Measurements from ENCODE around the gene FAM120B.

FAM120B gene

DNA sequence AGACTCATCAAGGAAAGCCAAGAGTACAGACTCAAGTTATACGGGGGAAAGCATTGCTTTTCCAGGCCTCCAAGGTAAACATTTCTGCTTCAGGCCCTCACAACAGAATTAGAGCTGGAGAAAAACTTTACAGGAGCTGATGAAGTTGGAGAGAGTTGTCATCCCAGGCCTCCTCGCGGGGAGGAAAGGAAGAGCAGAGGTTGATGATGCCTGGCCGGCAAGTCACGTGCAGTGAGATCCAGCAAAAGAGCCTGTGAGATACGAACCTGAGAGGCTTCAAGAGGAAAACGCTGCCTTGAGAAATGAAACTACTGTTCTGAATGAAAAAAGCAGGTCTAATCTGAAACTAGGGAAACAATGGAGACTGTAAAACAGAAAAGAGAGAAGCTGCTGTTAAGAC lies 122.9 kb downstream of the FAM120B start:
- DNase-seq = no peak

DNA sequence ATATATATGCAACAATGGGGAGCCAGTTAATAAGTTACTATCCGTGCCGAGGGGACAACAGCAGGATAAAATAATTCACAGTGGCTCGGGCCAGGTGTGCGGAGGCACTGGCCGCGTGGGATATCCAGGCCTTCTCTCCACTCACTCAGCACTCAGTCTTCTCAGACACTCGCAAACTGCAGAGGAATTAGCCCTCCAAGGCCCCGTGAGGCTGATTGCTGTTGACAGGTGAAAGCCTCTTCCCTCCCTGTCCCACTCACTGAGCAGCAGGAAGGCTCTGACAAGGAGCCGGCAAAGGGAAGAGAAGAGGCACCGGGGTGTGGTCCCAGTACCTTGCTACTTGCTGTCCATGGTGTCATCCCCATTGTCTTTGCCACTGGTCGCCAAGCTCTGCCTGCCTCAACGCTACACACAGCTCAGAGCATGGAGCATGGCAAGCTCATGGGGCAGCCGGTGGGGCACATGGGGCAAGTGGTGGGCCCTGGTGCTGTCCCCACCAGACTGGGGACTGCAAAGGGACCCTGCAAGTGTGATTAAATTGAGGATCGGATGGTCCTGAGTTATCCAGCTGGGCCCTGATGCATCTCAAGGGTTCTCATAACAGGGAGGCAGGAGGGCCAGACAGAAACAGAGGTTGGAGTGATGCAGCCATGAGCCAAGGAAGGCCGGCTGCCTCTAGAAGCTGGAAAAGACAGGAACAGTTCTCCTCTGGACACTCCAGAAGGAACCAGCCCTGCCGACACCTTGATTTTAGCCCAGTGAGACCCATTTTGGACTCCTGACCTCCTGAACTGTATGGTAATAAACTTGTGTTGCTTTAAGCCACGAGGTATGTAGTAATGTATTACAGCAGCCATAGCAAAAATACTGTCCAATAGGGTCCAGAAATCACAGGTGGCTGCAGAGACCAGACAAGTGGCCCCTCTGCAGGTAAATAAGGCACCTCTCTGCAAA lies 126.9 kb downstream of the FAM120B start:
- no peak for DNase-seq

DNA sequence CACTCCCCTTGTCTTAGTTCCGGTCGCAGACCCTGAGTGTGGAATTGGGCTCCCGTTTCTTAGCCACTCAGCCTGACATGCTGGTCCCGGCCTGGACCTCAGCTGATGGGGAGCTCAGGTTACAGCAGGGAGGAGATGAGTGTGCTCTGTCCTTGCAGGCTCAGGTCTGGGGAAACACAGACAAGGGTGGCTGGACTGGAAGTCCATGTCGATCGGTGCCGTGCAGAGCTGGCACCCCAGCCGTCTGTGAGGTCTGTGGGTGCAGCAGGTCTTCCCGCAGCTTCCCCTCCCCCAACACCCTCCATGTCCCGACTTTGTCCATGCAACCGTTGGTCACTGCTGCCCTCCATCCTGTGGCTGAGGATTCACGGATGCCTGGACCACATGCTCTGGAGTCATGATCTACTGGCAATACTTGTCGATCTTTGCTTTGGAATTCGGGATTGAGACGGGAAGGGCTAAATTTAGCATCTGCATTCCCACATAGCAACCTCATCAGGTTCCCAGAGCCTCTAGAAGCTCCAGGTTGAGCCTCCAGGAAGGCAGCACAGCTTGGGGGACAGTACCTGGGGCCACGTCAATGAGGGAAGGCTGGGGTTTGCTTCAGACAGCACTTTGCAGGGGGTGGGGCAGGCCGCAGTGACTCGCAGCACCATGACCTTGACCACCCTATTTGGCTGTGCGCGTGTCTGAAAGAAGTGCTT lies 127.7 kb downstream of the FAM120B start:
- DNase-seq = no peak

DNA sequence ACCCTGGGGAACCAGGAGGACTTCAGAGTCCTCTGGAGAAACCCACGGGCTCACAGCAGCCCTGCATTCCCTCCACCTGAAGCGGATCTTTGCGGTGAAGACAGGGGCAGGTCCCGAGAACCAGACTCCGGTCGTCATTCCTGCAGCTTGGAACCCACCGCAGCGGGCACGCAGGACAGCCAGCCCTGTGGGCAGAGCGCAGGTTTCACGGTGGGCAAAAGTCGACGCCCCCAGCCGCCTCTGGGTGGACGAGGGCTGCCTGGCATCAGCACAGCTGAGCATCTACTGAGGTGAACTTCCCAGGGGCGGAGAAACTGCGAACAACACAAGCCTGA lies 128.2 kb downstream of the FAM120B start:
- DNase-seq = no peak

DNA sequence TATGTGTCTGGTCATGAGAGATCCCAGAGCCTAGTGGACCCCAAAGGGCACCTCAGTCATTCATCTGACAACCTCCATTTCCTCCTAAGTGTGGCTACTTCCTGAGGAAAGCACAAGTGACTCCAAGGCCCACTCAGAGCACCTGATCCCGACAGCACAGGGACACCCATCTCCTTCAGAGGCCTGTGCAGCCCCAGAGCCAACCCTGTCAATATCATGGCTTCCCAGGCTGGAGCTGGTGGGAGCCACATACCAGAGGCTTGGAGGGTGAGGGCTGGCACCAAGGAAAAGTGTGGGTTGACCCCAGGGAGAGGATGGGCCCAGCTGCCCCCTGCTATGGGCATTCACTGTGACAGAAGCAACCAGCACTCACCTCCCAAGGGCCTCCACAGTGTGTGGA lies 129.2 kb downstream of the FAM120B start:
- no peak for DNase-seq

DNA sequence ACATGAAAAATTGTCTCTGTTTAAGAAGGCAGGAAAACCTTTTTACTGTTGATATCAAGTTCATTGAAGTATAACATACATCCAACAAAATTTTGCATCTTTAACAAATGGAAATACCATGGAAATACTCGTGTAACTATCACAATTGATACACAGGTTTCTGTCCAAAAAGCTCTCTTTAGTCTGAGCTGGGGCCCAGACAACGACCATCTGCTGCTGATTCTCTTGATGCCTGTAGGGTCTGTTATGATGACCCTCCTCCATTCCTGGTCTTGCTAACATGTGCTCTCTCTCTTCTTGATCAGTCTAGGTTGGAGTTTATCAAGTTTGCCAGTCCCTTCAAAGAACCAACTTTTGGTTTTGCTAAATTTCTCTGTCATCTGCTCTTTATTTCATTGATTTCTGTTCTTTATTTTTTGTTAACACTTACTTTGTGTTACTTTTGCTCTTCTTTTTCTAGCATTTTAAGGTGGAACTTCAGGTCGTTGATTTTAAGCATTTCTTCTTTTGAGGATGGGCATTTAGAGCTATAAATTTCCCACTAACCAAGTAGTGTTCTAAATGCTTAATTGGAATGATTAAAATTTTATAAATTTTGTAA lies 129.8 kb downstream of the FAM120B start:
- DNase-seq = no peak

DNA sequence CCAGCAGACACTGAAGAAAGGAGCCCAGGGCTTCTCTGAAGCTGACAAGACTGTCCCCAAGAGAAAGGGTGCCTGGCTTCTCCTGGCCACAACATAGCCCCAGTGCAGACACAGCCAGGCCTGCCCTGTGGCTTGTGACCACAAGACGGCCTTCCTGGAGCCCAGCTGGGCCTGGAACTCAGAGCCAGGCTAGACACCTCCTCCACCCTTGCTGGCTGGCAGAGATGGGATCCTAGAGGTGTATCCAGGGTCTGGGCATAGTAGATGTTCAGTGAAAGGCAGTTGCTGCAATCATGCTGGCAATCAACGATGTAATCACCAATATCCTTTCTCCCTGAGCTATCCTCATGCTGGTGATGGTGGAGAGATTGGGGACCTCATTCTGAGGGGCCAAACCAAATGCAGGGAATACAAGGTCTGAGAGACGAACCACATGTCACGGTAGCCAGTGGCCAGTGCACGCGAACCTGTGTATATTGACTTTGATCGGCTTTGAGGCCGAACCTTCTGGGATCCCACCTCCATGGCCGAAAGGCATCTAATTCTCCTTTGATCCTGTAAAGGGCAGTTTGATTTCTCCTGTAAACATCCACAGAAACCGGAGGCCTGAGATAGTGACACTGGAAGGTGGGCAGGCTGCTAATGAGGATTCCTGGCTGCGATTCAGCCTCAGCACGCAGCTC lies 131.3 kb downstream of the FAM120B start:
- no peak for DNase-seq

DNA sequence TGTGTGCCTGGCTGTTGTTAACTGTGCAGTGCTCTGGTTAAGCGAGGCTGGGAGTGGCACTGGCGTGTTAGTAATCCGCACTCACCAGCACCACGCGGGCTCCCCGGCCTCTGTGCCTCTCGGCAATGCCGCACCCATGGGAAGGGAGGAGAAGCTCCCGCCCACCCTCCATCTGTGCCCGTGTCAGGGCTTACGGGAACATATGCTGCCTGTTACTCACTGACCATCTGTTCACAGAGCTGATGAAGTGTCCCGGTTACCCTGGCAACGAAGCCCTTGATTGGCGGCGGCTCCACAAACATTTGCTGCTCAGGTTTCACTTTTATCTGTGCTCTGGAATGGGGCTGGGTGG lies 131.8 kb downstream of the FAM120B start:
- DNase-seq = peak; percentile 4

DNA sequence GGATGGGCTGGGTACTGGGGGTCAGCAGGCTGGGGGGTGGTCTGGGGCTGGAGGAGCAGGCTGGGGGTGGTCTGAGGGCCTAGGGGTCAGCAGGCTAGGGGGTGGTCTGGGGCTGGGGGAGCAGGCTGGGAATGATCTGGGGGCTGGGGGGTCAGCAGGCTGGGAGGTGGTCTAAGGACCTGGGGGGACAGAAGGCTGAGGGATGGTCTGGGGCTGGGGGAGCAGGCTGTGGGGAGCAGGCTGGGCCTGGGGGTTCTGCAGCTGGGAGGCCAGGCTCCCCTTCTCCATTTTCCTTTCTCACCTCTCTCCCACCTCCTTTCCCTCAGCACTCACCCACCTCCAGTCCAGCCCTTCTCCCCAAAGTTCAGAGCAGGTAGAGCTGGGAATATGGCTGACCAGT lies 132.3 kb downstream of the FAM120B start:
- DNase-seq = no peak

DNA sequence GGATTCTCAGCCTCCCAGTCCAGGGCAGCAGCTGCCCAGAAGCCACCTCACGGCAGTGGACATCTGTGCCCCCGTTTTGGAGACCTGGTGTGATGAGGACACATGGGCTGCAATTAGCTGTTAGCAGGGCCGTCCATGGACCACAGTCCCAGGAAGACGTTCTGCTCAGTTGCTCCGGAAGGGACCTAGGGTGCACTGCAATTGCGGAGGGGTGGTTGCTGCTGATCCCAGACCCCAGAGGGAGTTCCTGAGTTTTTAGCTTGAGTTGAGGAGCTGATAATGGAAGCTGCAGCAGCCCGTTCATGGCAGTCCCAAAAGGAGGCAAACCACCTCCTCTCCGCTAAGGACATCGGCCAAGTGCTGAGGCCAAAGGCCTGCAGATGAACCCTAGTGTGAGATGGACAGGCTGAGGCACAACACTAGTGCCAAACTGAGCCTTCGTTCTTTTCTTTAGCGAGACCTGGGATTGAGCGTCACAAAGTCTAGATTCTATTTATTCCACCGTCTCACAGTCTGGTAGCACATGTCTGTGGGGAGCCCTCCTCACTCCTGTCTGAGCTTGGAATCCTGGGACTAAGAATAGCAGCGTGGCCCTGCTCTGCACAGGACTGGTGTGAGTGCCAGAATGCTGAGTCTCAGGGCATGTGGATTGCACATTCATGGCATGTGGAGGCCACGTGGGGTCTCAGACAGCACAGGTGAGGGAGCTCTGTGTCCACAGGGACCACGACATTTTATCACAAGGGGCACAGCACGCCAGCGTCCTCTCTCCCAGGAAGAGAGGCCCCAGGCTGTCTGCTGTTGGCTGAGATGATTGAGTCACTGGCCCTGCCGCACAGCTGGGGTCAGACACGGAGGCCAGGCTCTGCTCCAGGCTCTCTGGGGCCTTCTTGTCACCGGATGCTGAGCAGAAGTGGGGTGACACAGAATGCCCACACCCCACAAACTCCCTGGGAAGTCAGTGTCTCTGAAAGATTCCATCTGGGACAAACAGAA lies 133.1 kb downstream of the FAM120B start:
- DNase-seq = no peak

DNA sequence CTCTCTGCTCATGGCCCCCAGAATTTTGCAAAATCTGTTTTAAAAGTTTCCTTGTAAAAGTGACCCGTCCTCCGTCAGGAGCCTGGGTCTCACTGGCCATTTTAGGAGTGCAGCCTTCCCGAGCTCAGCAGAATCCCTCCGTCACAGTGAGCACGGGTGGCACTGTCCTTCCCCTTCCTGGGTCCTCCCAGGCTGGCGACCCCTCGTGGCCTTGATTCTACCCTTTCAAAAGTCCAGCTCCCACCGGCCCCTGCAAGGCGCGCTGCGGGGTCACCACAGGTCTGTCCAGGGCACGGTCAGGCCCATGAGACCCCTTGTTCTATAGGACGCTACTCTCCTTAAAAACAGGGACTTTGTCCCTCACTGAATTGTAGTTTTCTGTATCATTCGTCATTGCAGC lies 133.9 kb downstream of the FAM120B start:
- DNase-seq = no peak

DNA sequence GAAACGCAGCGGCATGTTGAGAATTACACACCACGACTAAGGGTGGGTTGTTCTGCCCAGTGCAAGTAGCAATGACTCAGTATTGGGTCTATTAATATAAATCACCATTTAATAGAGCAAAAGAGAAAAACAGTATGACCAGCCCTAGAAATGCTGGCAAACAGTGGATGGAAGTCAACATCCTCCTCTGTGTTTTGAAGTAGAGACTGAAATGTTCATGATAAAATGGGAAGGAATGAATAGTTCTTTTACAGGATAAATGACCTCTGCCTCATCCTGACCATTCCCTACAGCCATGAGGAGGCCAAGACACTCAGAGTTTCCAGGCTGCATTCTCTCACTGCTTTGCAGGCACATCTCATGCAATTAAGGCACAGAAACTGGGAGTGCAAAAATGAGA lies 134.8 kb downstream of the FAM120B start:
- no peak for DNase-seq

DNA sequence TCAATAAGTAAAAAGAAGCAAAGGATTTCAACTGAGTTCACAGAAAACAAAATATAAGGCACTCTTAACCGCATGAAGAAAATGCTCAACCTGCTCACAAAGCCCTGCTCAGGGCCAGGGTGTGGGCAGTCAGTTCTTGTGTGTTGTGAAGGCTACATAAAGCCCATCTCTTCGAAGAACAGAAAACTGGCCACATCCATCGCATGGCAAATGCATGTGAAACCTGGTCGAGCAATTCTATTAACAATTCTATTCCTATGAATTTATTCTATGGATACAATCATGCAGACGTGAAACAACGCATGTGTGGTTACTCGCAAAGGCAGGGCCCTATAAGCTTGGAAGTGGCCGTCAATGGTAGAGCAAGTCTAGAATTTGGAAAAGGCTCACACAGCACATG lies 136.0 kb downstream of the FAM120B start:
- no peak for DNase-seq

DNA sequence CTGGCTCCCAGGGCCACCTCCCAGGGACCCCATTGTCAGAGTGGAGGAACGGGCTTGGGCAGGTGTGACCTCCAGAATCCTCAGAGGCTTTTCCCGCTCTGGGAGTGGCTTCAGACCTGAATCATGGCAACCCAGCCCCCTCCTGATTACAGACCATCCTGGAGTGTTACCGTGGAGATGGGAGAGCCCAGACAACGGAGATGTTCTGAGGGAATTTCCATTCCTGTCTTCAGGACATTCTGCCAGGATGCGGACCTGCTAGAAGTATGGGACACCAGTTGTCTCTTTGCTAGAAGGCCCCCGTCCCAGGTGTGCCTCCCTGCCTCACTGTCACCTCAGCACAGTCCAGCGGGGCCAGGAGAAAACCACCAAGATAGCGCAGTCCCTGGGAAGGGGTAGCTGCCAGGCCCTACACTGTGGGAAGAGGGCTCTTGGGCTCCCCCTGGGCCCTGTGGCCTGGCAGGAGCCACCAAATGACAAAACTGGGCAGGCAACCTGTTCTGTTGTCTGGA lies 136.6 kb downstream of the FAM120B start:
- no peak for DNase-seq

DNA sequence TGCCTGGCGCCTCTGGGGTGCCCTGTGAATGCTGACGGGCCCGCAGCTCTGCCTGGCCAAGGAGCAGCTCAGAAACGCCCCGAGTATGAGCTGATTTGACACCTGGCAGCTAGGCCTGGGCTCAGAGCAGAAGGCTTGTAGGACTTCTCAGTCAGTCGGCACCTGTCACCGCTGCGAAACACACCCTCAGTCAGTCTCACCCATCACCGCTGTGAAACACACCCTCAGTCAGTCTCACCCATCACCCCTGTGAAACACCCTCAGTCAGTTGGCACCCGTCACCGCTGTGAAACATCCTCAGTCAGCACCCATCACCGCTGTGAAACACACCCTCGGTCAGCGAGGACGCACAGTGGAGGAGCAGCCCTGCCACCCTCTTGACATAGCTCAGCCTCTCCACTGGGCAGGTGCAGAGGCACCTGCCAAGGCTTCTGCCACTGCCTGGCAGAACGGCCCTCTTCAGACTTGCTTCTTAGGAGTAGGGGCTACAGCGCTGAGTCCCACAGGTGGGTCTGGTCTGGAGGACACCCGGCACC lies 137.6 kb downstream of the FAM120B start:
- no peak for DNase-seq

DNA sequence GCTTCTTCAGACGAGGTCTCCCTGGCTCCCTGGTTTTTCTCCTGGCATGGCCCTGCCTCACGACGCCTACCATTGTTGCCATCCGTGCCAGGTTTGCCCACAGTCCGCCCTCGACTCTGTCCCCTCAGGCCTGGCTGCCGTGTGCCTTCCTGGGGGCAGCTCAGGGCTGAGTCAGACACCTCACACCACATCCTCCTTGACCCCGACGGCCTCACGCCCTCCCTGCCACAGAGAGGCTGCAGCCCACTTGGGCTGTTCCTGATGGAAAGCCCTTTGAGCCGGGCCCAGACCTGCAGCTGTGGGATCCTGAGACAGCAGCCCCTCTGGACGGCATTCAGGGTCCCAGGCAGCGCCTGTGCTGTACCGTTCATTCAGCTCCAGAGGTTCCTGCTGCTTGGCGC lies 138.3 kb downstream of the FAM120B start:
- DNase-seq = no peak

DNA sequence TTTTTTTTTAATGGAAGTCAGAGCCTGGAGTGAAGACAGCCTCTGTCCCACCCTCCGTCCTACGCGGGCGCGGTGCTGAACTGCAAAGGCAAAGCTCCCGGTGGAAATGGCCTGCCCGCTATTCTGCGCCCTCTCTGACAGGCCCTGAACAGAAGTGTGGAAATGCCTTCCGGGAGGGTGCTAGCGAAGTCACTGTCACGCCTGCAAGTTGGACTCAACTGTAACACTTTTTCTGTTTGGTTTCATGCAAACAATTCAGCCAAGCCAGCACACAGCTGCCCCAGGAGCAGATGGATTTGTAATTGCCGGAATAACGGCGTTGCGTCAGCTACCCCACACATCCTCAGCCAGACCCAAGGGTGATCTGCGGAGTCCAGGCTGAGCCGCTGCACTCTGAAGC lies 138.9 kb downstream of the FAM120B start:
- no peak for DNase-seq

DNA sequence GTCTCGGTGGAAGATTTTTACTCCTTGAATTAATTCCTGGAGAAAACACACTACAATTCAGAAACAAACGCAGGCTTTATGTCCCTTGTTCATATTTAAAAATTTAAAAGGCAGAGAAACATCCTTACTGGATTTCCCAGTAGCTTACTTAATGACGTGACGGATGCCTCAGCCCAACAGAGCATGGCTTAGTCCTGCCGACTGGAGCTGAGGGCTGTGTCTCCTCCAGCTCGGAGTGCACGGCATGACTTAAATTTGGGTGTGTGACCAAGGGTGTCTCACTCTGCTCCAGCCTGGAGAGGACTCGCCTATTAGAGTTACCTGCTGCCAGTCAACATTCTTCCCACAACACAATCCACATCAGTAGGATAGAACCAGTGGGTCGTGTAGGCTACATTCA lies 139.4 kb downstream of the FAM120B start:
- no peak for DNase-seq

DNA sequence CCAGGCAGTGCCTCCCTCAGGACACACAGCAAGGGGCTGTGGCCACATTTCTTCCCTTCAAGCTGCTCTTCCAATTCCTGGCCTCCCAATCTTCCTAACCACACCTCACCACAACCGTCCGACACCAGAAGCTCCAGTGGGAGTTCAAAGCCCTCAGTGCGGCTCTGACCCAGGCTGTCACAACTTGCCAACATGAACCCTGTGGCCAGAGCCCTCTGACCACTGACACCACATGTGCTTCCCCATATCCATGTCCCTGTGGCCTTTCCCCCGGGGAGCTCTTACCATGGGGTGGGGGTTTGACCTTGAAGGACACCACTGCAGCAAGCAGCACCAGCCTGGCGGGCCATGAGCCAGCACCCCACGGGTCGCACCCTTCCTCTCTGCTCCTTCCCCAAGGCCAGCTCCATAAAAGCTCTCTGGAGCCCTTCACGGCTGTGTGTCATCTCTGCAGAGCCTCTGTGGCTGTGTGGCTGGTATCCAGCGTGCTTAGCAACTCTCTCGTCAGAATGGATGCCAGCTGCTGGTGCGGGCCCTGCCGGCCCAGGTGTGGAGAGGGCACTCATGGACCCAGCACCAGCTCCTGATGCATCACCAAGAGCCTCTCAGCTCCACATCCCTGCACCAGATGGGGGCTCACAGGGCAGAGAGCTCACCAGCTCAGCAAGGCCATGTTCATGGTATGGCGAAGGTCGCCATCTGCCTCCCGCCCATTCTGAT lies 140.4 kb downstream of the FAM120B start:
- DNase-seq = no peak

DNA sequence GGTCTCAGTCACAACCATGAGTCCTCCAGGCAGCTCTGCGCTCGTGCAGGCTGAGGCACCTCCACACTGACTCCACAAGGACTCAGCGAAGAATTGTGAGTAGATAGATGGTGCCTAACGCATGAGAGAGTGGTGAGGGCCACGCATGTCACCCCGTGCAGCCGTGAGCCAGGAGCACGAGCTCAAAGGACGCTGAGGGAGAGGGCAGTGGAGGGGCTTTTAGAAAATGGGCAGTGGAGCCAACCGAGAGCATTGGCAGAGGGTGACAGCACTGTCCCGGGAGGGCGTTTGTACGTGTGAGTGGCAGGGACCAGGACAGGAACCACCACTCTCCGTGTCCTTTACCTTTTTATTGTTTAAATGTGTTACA lies 141.0 kb downstream of the FAM120B start:
- no peak for DNase-seq

DNA sequence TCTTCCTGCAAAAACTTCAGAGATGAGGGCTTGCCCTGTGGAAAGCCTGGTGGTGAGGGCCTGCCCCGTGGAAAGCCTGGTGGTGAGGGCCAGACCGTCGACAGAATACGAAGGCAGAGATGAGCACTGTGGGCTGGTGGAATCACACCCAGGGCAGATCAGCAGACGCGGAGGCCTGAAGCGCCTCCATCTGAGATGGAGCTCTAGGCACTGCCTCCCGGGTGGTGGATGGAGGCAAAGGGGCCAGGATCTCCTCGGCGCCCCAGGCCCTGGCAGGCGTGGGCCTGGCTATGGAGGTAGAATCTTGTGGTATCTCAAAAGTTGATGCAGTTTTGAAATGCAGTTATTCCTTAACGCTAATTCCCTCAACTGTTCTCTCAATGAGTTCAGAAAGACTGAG lies 141.8 kb downstream of the FAM120B start:
- no peak for DNase-seq

All from activated CD4-positive, alpha-beta T cell treated with anti-CD3 and anti-CD28 coated beads, Interleukin-2, amount 50 U/mL, for 1 hour (primary cell).